Epithelial cell of proximal tubule (primary cell): ENCODE data around the gene TBC1D24. TPM values are rescaled to one million over a fixed set of nuclear protein-coding genes. Genes with fewer than 3 reads are reported as not detected.
"Not testable (repeated sequence)": the region's sequence is repeated elsewhere in the genome, so short reads cannot be mapped to it uniquely, and the experiment has no call there.

Experiments used
- DNase-seq: peaks from one replicate; pipeline ENCODE4 v3.0.0-alpha.2; 2011; ENCODE audit warnings: low read depth
- H3K4me3 ChIP-seq: 2 replicates; pipeline ENCODE4 v1.5.1; 2011; ENCODE audit warnings: low read depth, mild to moderate bottlenecking, low read length
- total RNA-seq: library from RNA; depleted of rRNA; stranded (reverse); fragments of >200 nt; gene quantifications from 2 replicates; pipeline ENCODE4 v1.2.3, GENCODE V29; 2015
- TF ChIP-seq, protein P1 (sequence below): conservative IDR thresholded peaks from 2 replicates; pipeline ENCODE4 v1.5.1; 2012; ENCODE audit warnings: low read depth, mild to moderate bottlenecking, low read length

TBC1D24 gene
- total RNA-seq, 1 donor from 2014 or later, result 7.8 TPM

GRCh38 chr16:2476741-2477140 lies 1.8 kb downstream of the TBC1D24 start:
- no peak overlapping the region for H3K4me3 ChIP-seq
- DNase-seq, result no peak
- TF ChIP-seq, protein P1, sequence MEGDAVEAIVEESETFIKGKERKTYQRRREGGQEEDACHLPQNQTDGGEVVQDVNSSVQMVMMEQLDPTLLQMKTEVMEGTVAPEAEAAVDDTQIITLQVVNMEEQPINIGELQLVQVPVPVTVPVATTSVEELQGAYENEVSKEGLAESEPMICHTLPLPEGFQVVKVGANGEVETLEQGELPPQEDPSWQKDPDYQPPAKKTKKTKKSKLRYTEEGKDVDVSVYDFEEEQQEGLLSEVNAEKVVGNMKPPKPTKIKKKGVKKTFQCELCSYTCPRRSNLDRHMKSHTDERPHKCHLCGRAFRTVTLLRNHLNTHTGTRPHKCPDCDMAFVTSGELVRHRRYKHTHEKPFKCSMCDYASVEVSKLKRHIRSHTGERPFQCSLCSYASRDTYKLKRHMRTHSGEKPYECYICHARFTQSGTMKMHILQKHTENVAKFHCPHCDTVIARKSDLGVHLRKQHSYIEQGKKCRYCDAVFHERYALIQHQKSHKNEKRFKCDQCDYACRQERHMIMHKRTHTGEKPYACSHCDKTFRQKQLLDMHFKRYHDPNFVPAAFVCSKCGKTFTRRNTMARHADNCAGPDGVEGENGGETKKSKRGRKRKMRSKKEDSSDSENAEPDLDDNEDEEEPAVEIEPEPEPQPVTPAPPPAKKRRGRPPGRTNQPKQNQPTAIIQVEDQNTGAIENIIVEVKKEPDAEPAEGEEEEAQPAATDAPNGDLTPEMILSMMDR, result no peak

DNA sequence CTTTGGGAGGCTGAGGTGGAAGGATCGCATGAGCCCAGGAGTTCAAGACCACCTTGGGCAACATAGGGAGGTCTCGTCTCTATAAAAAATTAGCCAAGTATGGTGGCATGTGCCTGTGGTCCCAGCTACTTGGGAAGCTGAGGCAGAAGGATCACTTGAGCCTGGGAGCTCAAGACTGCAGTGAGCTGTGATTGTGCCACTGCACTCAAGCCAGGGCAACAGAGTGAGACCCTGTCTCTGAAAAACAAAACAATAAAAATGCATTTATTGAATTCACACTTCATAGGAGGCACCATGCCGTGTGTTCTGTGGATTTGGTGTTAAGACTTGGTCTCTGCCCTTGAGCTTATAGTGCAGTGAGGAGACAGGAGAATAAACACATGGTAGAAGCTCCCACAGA lies 2.4 kb downstream of the TBC1D24 start:
- TF ChIP-seq, protein P1, result no peak
- H3K4me3 ChIP-seq, result no peak overlapping the region
- no peak for DNase-seq

DNA sequence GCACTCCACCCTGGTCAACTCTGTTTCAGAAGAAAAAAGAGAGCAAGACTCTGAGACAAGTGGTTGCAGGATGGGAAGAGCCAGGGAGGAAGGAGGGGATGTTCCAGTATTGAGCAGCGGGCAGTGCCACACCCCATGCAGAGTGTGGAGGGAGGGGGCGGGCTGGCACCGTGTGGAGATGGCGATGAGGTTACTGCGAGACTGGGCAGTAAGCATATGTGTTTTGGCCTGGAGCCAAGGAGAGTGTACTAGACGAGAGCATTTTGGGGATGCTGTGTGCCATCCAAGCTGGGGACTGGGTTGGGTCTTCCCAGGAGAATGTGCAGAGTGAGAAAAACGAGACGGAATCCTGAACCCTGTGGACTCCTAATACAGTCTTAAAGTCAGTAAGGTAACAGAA lies 3.4 kb downstream of the TBC1D24 start:
- TF ChIP-seq, protein P1, result no peak
- DNase-seq, result no peak
- H3K4me3 ChIP-seq, result no peak overlapping the region

- DNase-seq, H3K4me3 ChIP-seq: not testable (repeated sequence)
These were observed 5.1 kb downstream of the TBC1D24 start for GRCh38 chr16:2479996-2480395.

GRCh38 chr16:2480948-2481347 lies 6.0 kb downstream of the TBC1D24 start:
- no peak overlapping the region for H3K4me3 ChIP-seq
- TF ChIP-seq, protein P1, result no peak
- no peak for DNase-seq

DNA sequence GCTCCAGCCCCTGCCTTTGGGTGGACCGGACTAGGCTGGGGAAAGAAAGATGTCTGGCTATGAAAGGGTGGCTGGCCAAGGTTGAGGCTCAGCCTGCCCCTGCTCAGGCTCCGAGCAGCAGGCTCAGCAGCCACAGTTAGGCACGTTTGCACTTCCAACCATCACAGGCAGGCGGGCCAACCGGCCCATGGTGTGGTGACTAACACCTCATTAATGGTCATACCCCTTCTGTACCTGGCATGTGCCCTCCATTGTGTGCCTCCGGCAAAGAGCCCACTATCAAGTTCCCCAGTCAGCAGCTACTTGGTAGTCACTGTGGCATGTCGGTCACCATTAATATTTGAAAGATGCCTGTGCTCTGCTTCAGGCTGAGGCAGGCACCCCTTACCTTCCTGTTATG lies 6.7 kb downstream of the TBC1D24 start:
- DNase-seq, result no peak
- H3K4me3 ChIP-seq, result no peak overlapping the region
- TF ChIP-seq, protein P1, result peak; percentile 11

DNA sequence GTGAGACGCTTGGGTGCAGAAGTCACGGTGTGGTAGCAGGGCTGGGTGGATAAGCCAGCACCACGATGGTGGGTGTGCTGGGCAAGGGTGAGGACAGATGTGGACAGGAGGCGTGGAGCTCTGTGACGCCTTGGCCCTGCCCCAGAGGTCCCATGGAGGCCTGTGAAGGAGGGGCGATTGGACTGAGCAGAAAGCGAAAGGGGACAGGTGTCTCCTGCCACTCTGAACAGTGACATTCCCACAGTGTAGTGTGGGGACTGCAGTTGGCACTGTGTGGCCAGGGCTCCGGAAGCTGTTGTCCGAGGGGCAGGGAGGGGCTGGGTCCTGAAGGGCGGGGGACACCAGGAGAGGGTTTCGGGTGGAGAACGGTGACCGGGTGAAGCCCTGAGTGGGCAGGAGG lies 7.3 kb downstream of the TBC1D24 start:
- H3K4me3 ChIP-seq, result no peak overlapping the region
- no peak for DNase-seq
- TF ChIP-seq, protein P1, result no peak
